AG04450 (cell line): ENCODE results near the gene METRNL. TPM values are rescaled to one million over a fixed set of nuclear protein-coding genes. Genes with fewer than 3 reads are reported as not detected.
"Not testable (repeated sequence)": the region's sequence is repeated elsewhere in the genome, so short reads cannot be mapped to it uniquely, and the experiment has no call there.

ENCODE experiments used
- CTCF ChIA-PET: fragments of 300-600, 350-600 bp; formaldehyde crosslinking; extraction: SDS; loops from one replicate; lab custom pipeline; 2022; ENCODE audit warnings: antibody characterized with exemption, inconsistent platforms; lab: Charles Lee
- POLR2A ChIA-PET: fragments of 350-600 bp; formaldehyde crosslinking; extraction: SDS; loops from one replicate; lab custom pipeline; 2021; ENCODE audit warnings: antibody characterized with exemption, inconsistent platforms; lab: Yijun Ruan, JAX
- DNase-seq: peaks from one replicate; pipeline ENCODE4 v3.0.0-alpha.2; 2011; ENCODE audit warnings: low read depth, low spot score
- H3K27ac ChIP-seq: one replicate; pipeline ENCODE4 v1.5.1; 2012; ENCODE audit warnings: low read depth, low read length, control low read depth
- H3K27me3 ChIP-seq: one replicate; pipeline ENCODE4 v1.6.0; 2012; ENCODE audit warnings: low read length; ENCODE audit not compliant: control insufficient read depth, insufficient read depth
- H3K4me3 ChIP-seq: 2 replicates; pipeline ENCODE4 v1.5.1; 2011; ENCODE audit warnings: mild to moderate bottlenecking, low read depth, low read length, control low read depth
- H3K9me3 ChIP-seq: 2 replicates; pipeline ENCODE4 v1.5.1; 2012; ENCODE audit warnings: low read length; ENCODE audit not compliant: control insufficient read depth, insufficient read depth
- CTCF ChIP-seq: IDR thresholded peaks from 2 replicates; pipeline ENCODE4 v1.5.1; 2011; ENCODE audit warnings: low read depth, low read length, control low read depth, inconsistent platforms
- polyA plus RNA-seq: library from polyadenylated mRNA; depleted of rRNA; stranded (reverse); fragments of >200 nt; gene quantifications from 2 replicates; pipeline ENCODE4 v1.2.3, GENCODE V29; 2011

Gene METRNL
- polyA plus RNA-seq, 1 experiment, result 10.9 TPM

GRCh38 chr17:83136931-83137330 is 57.5 kb downstream of the METRNL start:
- no peak for TF ChIP-seq CTCF
- Histone ChIP-seq H3K27ac (no peak overlapping the region), H3K9me3 (peaks cover 16% of the 10 kb centered on the region; the same call in 1 of the 2 replicates), H3K4me3 (no peak overlapping the region), H3K27me3 (peaks cover 33% of the 10 kb centered on the region)
- ChIA-PET CTCF (no interaction called here), POLR2A (no interaction called here)
- no peak for DNase-seq

- no peak for DNase-seq
- Histone ChIP-seq H3K27ac (no peak overlapping the region), H3K27me3 (peaks cover 33% of the 10 kb centered on the region), H3K9me3 (peaks cover 15% of the 10 kb centered on the region; the same call in 1 of the 2 replicates), H3K4me3 (no peak overlapping the region)
- CTCF ChIA-PET, result no interaction called here
- no peak for TF ChIP-seq CTCF
- POLR2A ChIA-PET, result no interaction called here
These were observed 58.1 kb downstream of the METRNL start for GRCh38 chr17:83137523-83137922.

GRCh38 chr17:83138820-83139219 is 59.4 kb downstream of the METRNL start:
- TF ChIP-seq CTCF, result no peak
- ChIA-PET POLR2A (interaction anchor here (1.1 kb wide), 1 partner anchor 11 kb away, joined by 3 read pairs; no protein-coding TSS in a partner anchor), CTCF (no interaction called here)
- no peak overlapping the region for H3K4me3 ChIP-seq
- no peak overlapping the region for H3K27ac ChIP-seq
- DNase-seq, result no peak
- H3K27me3 ChIP-seq, result peaks cover 33% of the 10 kb centered on the region
- peaks cover 19% of the 10 kb centered on the region for H3K9me3 ChIP-seq

- H3K4me3 ChIP-seq, CTCF ChIA-PET, H3K27ac ChIP-seq, DNase-seq: not testable (repeated sequence)
- H3K9me3 ChIP-seq, result peaks cover 20% of the 10 kb centered on the region
- POLR2A ChIA-PET, result interaction anchor here (0.5 kb wide), 1 partner anchor 423 kb away, joined by 3 read pairs; the partner anchor contains the start of gene FN3KRP
- peaks cover 38% of the 10 kb centered on the region for H3K27me3 ChIP-seq
These were observed 60.3 kb downstream of the METRNL start for GRCh38 chr17:83139541-83140248.

- peaks cover 42% of the 10 kb centered on the region for H3K27me3 ChIP-seq
- peaks cover 23% of the 10 kb centered on the region for H3K9me3 ChIP-seq
- DNase-seq, H3K27ac ChIP-seq, POLR2A ChIA-PET, H3K4me3 ChIP-seq, CTCF ChIA-PET: not testable (repeated sequence)
These were observed 60.8 kb downstream of the METRNL start for GRCh38 chr17:83140249-83140566.

GRCh38 chr17:83142619-83143018 is 63.2 kb downstream of the METRNL start:
- TF ChIP-seq CTCF, result no peak
- no peak for DNase-seq
- POLR2A ChIA-PET, result no interaction called here
- no peak overlapping the region for H3K27ac ChIP-seq
- H3K27me3 ChIP-seq, result peaks cover 42% of the 10 kb centered on the region
- CTCF ChIA-PET, result no interaction called here
- peaks cover 19% of the 10 kb centered on the region for H3K9me3 ChIP-seq
- no peak overlapping the region for H3K4me3 ChIP-seq
